ENCODE measurements around the gene TMEM62.

DNA sequence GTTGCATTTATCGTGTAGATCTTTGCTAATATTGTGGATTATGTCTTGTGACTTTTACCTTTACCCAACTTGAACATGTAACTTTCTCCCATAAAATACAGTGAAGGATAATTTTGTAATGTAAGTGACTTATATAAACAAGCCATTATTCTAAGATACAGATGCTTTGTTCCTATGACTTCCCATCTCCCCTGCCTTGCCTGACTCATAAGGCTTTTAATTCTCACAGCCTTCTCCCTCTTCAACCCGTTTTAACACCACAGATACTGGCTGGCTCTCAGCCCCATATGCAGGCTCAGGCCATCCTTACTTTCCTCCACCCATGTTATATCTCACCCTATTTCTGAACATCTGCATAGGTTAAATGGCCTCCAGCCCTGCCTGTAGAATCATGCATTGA lies 55.9 kb downstream of the TMEM62 start:
- TF ChIP-seq CTCF (IDR thresholded peaks at IDR 0.05; ENCODE audit: control extremely low read depth in 1 of 3, insufficient read depth in 1 of 3, low read depth in 1 of 3, low read length in 3 of 3) (no peak), KDM4A (IDR thresholded peaks at IDR 0.05; ENCODE audit: low read depth, low read length, severe bottlenecking) (no peak), TAF1 (IDR thresholded peaks at IDR 0.05; ENCODE audit: low read depth, low read length) (no peak), POLR2A (IDR thresholded peaks at IDR 0.05; ENCODE audit: control extremely low read depth in 1 of 2, low read depth in 2 of 2, low read length in 2 of 2) (no peak), SRF (IDR thresholded peaks at IDR 0.05; ENCODE audit: low read depth, low read length) (no peak), RXRA (IDR thresholded peaks at IDR 0.05; ENCODE audit: insufficient read depth, low read depth, low read length) (no peak), KDM5A (IDR thresholded peaks at IDR 0.05; ENCODE audit: low read length) (no peak)
- TF ChIP-seq, protein P1, sequence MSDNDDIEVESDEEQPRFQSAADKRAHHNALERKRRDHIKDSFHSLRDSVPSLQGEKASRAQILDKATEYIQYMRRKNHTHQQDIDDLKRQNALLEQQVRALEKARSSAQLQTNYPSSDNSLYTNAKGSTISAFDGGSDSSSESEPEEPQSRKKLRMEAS (IDR thresholded peaks at IDR 0.05) = no peak
